22Rv1 (cell line): ENCODE data around the gene AOPEP.

Experiments used
- ZFX ChIP-seq: fragments of 450-650 bp; IDR thresholded peaks from 2 replicates; pipeline ENCODE4 v1.6.1; 2017; ENCODE audit warnings: antibody characterized with exemption, borderline replicate concordance
- TF ChIP-seq, protein P1 (sequence below): fragments of 450-650 bp; IDR thresholded peaks from 2 replicates; pipeline ENCODE4 v1.5.1; 2017; ENCODE audit warnings: mild to moderate bottlenecking

DNA sequence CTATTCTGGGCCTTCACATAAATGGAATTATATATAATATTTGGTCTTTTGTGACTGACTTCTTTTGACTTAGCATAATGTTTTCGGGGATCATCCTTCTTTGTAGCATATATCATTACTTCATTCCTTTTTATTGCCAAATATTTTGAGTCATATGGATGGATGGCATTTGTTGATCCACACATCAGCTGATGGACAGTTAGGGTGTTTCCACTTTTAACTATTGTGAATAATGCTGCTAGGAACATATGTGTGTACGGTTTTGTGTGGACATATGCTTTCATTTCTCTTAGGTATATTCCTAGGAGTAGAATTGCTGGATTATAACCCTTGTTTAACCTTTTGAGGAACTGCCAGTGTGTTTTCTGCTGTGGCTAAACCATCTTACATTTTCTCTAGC is 341.4 kb downstream of the AOPEP start:
- TF ChIP-seq, protein P1, sequence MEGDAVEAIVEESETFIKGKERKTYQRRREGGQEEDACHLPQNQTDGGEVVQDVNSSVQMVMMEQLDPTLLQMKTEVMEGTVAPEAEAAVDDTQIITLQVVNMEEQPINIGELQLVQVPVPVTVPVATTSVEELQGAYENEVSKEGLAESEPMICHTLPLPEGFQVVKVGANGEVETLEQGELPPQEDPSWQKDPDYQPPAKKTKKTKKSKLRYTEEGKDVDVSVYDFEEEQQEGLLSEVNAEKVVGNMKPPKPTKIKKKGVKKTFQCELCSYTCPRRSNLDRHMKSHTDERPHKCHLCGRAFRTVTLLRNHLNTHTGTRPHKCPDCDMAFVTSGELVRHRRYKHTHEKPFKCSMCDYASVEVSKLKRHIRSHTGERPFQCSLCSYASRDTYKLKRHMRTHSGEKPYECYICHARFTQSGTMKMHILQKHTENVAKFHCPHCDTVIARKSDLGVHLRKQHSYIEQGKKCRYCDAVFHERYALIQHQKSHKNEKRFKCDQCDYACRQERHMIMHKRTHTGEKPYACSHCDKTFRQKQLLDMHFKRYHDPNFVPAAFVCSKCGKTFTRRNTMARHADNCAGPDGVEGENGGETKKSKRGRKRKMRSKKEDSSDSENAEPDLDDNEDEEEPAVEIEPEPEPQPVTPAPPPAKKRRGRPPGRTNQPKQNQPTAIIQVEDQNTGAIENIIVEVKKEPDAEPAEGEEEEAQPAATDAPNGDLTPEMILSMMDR = no peak
- no peak for TF ChIP-seq ZFX
